ENCODE measurements around the gene PNKD.
"Not testable (repeated sequence)": the region's sequence is repeated elsewhere in the genome, so short reads cannot be mapped to it uniquely, and the experiment has no call there.

The PNKD gene

GRCh38 chr2:218257390-218257981 is 12.8 kb upstream of the PNKD start:
- no peak for DNase-seq

- peak; percentile 2 for DNase-seq
Measured at GRCh38 chr2:218259099-218259961, 11.0 kb upstream of the PNKD start.

DNA sequence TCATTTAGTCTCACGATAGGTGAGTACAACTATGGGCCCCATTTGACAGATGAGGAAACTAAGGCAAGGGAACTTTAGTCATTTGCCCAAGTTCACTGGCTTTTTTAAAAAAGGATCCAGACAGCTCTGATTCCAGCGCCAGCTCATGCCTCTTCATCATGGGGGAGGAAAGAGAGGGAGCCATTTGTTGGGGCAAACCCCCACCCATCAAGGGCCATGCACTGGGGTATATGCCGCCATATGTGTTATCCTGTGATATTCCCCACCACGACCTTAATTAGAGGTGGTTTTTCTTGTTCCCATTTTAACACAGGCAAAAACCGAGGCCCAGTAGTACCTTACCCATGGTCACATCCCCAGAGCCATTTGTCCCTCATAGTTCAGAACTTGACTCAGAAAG is 10.2 kb upstream of the PNKD start:
- DNase-seq: no peak

DNA sequence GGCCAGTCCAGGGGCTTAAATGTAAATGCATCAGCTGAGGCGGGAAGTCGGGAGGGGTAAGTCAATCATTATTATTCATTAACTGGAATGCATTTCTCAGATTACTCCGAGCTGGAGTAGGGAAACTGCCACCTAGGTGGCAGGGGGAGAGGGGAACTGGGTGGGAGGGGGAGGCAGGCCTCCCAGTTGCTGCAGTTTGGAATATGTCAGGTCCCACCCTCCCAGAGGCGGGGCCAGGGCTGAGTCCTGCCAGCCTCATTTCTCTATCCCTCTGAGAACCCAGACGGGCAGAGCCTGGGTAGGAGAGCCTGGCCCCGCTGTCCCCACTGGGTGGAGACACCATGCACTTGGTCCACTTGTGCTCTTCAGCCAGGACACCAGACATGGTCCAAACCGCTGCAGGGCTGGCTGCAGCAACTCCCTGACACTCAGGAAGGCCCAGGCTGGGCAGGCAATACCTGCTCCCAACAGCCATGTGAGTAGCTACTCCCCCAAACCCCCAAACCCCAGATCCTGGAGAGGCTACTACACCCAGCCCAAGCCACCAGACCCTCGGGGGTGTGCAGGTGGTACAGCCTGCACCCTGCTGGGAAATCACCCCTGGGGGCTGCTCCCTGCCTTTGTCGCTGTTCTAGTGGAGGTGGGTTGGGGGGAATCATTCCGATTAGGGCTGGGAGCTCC is 9.4 kb upstream of the PNKD start, which contains the start of gene GPBAR1:
Gene GPBAR1, plus strand, starts transcription at position 274 of the 681 bp plus-strand sequence. CDS start 1,710 bp downstream, outside the sequence.
- DNase-seq: no peak

- DNase-seq: no peak
Measured at GRCh38 chr2:218261423-218262236, 8.7 kb upstream of the PNKD start.

DNA sequence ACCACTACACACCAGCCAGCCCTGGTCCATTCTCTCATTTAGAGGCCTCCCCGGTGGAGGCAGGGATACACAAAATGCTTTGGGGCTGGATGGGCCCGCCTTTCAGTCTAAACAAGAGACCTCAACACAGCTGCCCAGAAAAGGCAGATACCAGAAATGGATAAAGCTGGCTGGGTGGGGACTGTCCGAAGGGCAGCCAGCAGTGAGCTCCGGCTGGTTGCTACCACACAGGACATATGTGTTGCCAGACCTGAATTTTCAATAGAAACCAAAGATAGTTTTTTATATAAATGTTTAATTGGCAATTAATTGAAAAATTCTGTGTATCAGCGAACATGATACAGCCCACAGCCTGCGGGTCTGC is 8.1 kb upstream of the PNKD start:
- no peak for DNase-seq

DNA sequence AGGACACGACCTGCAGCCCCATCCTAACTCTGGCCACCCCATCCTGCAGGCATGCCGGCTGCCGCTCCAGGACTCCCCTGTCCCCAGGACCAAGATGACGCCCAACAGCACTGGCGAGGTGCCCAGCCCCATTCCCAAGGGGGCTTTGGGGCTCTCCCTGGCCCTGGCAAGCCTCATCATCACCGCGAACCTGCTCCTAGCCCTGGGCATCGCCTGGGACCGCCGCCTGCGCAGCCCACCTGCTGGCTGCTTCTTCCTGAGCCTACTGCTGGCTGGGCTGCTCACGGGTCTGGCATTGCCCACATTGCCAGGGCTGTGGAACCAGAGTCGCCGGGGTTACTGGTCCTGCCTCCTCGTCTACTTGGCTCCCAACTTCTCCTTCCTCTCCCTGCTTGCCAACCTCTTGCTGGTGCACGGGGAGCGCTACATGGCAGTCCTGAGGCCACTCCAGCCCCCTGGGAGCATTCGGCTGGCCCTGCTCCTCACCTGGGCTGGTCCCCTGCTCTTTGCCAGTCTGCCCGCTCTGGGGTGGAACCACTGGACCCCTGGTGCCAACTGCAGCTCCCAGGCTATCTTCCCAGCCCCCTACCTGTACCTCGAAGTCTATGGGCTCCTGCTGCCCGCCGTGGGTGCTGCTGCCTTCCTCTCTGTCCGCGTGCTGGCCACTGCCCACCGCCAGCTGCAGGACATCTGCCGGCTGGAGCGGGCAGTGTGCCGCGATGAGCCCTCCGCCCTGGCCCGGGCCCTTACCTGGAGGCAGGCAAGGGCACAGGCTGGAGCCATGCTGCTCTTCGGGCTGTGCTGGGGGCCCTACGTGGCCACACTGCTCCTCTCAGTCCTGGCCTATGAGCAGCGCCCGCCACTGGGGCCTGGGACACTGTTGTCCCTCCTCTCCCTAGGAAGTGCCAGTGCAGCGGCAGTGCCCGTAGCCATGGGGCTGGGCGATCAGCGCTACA is 7.4 kb upstream of the PNKD start:
- DNase-seq: no peak

- no peak for DNase-seq
Measured at GRCh38 chr2:218263817-218264641, 6.3 kb upstream of the PNKD start.

GRCh38 chr2:218264773-218265561 is 5.4 kb upstream of the PNKD start:
- DNase-seq: no peak

DNA sequence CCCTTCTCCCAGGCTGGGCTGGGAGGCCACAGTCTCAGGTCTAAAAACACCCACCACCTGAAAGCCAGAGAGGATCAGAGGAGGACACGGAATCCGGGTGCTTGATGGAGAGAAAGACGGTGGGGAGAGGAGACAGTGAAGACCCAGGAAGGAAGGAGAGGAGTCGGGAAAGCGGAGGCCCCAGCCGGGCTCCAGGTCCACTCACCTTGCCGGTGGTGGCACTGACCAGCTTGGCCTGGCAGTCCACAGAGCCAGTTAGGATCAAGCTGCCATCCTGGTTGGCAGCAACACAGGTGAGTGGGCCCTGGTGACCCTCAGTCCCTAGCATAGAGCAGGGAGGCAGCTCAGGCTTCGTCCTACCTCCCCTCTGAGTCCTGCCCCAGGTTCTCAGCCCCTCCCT is 4.7 kb upstream of the PNKD start:
- no peak for DNase-seq

DNA sequence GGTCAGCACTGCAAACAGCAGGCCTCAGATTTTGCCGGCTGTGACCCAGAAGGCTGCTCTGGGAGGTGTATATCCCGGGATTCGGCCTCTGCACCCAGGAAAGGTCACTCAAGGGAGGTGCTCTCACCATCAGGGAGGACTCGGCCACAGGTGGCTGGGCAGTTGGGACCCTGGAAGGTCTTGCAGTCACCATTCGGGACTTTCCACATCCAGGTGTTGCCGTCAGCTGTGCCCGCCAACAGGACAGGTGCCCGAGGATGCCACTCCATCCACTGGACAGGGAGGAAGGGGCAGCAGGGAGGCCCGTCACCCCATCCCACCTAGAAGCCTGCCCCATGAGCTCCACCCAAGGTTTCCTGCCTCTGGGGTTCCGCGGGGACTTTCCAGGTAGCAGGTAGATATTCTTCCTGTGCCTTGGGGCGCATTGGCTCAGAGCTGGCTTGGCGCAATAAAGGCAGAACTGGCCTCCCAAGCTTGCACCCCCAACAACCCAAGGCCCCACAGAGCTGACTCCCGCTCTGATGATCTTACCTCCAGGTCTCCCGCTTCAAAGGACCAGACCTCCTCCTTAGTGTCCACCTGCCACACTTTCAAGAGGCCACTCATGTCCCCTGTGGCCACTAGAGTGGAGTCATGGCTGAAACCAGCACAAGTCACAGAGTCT is 3.9 kb upstream of the PNKD start:
- no peak for DNase-seq

DNA sequence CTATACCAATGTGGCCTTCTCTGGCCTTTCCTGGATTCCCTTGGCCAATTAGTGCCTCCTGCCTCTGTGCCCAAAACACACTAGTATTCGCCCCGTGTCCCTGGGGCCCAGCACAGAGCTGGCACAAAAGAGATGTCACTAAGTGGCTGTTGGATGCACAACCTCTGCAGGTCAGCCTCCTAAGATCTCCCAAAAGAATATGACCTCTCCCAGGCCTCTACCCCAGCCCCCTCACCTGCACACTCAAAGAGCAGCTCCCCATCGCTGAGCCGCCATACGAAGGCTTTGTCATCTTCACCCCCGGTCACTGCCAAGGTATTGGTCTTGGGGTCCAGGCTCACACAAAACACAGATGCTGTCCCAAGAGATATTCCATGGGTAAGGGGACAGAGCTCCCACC is 3.1 kb upstream of the PNKD start:
- no peak for DNase-seq

- no peak for DNase-seq
Measured at GRCh38 chr2:218270721-218271486, 585 bp downstream of the PNKD start.

DNA sequence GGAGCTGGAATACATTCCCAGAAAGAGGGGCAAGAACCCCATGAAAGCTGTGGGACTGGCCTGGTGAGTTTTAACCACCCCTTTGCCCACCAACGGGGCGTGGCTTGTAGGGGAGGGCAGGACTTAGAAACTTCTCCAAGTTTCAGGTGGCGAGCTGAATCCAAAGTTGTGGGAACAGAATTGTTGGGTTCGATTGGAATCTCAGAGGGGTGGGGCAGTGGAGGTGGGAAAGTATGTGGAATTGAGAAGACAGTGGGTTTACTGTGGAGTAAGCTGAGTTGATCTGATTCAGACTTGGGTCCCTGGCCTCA is 1.1 kb downstream of the PNKD start:
- no peak for DNase-seq

- DNase-seq: no peak
Measured at GRCh38 chr2:218271865-218272530, 1.7 kb downstream of the PNKD start.

DNA sequence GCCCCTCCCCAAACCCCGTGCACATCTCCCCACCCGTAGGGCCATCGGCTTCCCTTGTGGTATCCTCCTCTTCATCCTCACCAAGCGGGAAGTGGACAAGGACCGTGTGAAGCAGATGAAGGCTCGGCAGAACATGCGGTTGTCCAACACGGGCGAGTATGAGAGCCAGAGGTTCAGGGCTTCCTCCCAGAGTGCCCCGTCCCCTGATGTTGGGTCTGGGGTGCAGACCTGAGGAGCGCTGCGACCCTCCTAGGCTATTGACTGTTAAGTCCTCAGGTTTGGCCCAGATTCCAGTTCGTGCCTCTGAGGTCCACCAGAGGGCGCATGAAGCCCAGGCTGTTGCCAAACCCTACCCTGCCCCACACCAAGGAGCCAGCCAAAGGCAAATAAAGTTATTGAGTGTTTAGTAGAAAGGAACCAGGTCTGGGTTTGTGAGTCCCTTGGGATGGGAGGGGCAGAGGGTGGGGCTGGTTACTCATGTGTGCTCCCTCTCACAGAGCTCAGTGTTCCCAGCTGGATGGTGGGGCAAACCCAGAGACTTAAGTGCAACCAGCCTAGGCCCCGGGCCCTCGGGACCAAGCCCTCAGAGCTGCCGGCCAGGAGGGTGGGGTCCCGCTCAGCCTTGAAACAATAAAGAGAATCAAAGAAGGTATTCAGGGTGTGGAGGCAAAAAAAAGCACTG is 2.4 kb downstream of the PNKD start:
- peak; percentile 9 for DNase-seq

DNA sequence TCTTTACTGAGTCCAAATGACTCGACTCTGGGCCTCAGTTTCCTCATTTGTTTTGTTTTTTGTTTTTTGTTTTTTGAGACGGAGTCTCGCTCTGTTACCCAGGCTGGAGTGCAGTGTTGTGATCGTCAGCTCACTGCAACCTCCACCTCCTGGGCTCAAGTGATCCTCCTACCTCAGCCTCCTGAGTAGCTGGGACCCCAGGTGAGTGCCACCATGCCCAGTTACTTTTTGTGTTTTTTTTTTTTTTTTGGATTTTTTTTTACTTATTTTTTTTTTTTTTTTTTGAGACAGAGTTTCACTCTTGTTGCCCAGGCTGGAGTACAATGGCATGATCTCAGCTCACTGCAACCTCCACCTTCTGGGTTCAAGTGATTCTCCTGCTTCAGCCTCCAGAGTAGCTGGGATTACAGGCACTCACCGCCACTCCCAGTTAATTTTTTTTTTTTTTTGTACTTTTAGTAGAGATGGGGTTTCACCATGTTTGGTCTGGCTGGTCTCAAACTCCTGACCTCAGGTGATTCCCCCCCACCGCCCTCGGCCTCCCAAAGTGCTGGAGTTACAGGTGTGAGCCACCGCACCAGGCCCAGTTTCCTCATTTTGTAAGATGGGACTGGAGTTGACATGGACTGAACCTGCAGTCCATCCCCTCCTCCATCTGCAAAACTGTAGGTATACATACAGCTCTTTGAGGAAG is 3.0 kb downstream of the PNKD start:
- DNase-seq: not testable (repeated sequence)

All from NCI-H187 treated with DMSO at 0.1 percent for 48 hours (cell line).